K562 (cell line): ENCODE measurements around the gene SMIM29. TPM values are rescaled to one million over a fixed set of nuclear protein-coding genes. Genes with fewer than 3 reads are reported as not detected.

Source experiments
- ATAC-seq: fragments of 200-7000 bp; cut with Tn5 transposase; 3 replicates; pipeline ENCODE4 v1.9.1; 2020; ENCODE audit warnings: moderate library complexity
- BruUV-seq: library from RNA; stranded (reverse); fragments of 400-500 nt; replicated peaks from 2 replicates; lab custom pipeline; 2021; lab: Mats Ljungman, UMichigan
- CTCF ChIA-PET: fragments of 300-600 bp; formaldehyde crosslinking; extraction: SDS; loops from one replicate; lab custom pipeline; 2021; ENCODE audit warnings: low intra/inter-chr PET ratio; lab: Yijun Ruan, JAX
- POLR2A ChIA-PET: fragments of 300-600, 350-650 bp; sonication (Branson Sonifier 250); formaldehyde crosslinking; extraction: SDS; loops from one replicate; lab custom pipeline; 2021; ENCODE audit warnings: antibody characterized with exemption, inconsistent platforms; lab: Yijun Ruan, JAX
- DNase-seq, 4 experiments: peaks; one replicate each; pipeline versions ENCODE4 v3.0.0 to v3.0.0-alpha.2; 2011 to 2018; ENCODE audit warnings: low spot score in 3 of 4, mixed read lengths in 3 of 4; ENCODE audit errors: extremely low read depth in 1 of 4
- FAIRE-seq: peaks from 2 replicates; lab custom pipeline; 2011; peaks lifted over from hg19 to GRCh38; lab: Jason Lieb, UNC
- H2AFZ ChIP-seq: 2 replicates; pipeline ENCODE4 v1.6.0; 2011; ENCODE audit warnings: low read depth, low read length, control low read depth, inconsistent platforms
- H3K27ac ChIP-seq: fragments of 200-600 bp; 3 replicates; pipeline ENCODE4 v1.8.0; 2011; ENCODE audit warnings: low read depth, mild to moderate bottlenecking, control low read depth, inconsistent platforms, low read length, moderate library complexity, mixed read lengths; ENCODE audit errors: extremely low read depth
- H3K27me3 ChIP-seq, 2 experiments: fragments of 300-600 bp in 1 of 2; 2 replicates in 1 of 2; 3 replicates in 1 of 2; pipeline versions ENCODE4 v1.6.0 to v1.8.0; 2011; ENCODE audit warnings: inconsistent platforms in 2 of 2, low read length in 2 of 2, mild to moderate bottlenecking in 1 of 2, mixed read lengths in 1 of 2, moderate library complexity in 1 of 2; ENCODE audit not compliant: control insufficient read depth in 2 of 2, insufficient read depth in 2 of 2
- H3K36me3 ChIP-seq: fragments of 300-600 bp; 3 replicates; pipeline ENCODE4 v1.8.0; 2011; ENCODE audit warnings: mild to moderate bottlenecking, low read length, inconsistent platforms; ENCODE audit not compliant: control insufficient read depth, insufficient read depth
- H3K4me1 ChIP-seq, 2 experiments: fragments of 200-600 bp in 1 of 2; replicated peaks in 1 of 2; 2 replicates in 1 of 2; 3 replicates in 1 of 2; pipeline versions ENCODE4 v1.5.1 to v1.8.0; 2011; ENCODE audit warnings: inconsistent platforms in 2 of 2, low read length in 2 of 2, mild to moderate bottlenecking in 1 of 2, mixed read lengths in 1 of 2, moderate library complexity in 1 of 2; ENCODE audit not compliant: control insufficient read depth in 2 of 2, insufficient read depth in 2 of 2
- H3K4me2 ChIP-seq: 2 replicates; pipeline ENCODE4 v1.6.1; 2011; ENCODE audit warnings: low read length, control low read depth, inconsistent platforms, mixed read lengths; ENCODE audit not compliant: insufficient read depth
- H3K4me3 ChIP-seq: fragments of 200-600 bp; sonication (generic), shearing (Covaris generic); 2 replicates; pipeline ENCODE4 v1.5.1; 2016; ENCODE audit warnings: control low read depth, inconsistent platforms
- H3K79me2 ChIP-seq: fragments of 200-600 bp; 3 replicates; pipeline ENCODE4 v1.8.0; 2011; ENCODE audit warnings: low read length, inconsistent platforms; ENCODE audit not compliant: control insufficient read depth, insufficient read depth
- H3K9ac ChIP-seq, 2 experiments: 2 replicates each; pipeline versions ENCODE4 v1.6.0 to v1.6.1; 2011; ENCODE audit warnings: low read depth in 2 of 2, low read length in 2 of 2, control low read depth in 1 of 2, inconsistent platforms in 1 of 2, mild to moderate bottlenecking in 1 of 2, mixed read lengths in 1 of 2; ENCODE audit not compliant: insufficient read depth in 1 of 2
- H3K9me1 ChIP-seq: one replicate; pipeline ENCODE4 v1.6.0; 2011; ENCODE audit warnings: inconsistent platforms, mild to moderate bottlenecking, low read length, moderate library complexity; ENCODE audit not compliant: control insufficient read depth, insufficient read depth
- H3K9me3 ChIP-seq: replicated peaks from 2 replicates; pipeline ENCODE4 v1.5.1; 2011; ENCODE audit warnings: low read depth, low read length, inconsistent platforms; ENCODE audit not compliant: control insufficient read depth, insufficient read depth
- H4K20me1 ChIP-seq: replicated peaks from 2 replicates; pipeline ENCODE4 v1.6.1; 2011; ENCODE audit warnings: low read length, inconsistent platforms, mixed read lengths; ENCODE audit not compliant: control insufficient read depth, insufficient read depth
- CC2D1A ChIP-seq: fragments of 450-650 bp; IDR thresholded peaks from 2 replicates; pipeline ENCODE4 v1.6.1; 2017; ENCODE audit warnings: mild to moderate bottlenecking
- POLR2A ChIP-seq: fragments of 450-650 bp; conservative IDR thresholded peaks from 2 replicates; pipeline ENCODE4 v1.6.1; 2016
- POLR2B ChIP-seq: fragments of 450-650 bp; IDR thresholded peaks from 2 replicates; pipeline ENCODE4 v1.6.1; 2018; ENCODE audit warnings: low read depth; ENCODE audit not compliant: partially characterized antibody
- SUPT5H ChIP-seq: fragments of 450-650 bp; IDR thresholded peaks from 2 replicates; pipeline ENCODE4 v1.6.1; 2016
- WGBS: fragments of 100-300 bp; shearing (Covaris generic); methylation state at CpG from one replicate; pipeline ENCODE4 v1.1.6; 2016; ENCODE audit warnings: low coverage, mixed read lengths; ENCODE audit not compliant: insufficient coverage; ENCODE audit errors: missing lambda C conversion rate; 5-methylcytosine and 5-hydroxymethylcytosine counted together
- in situ Hi-C: fragments of 300-500 bp; cut with MboI; formaldehyde crosslinking; loops from 4 replicates; pipeline ENCODE4 v1.15.0; 2018; ENCODE audit warnings: inconsistent platforms, mixed read lengths
- intact Hi-C: fragments of 100-400 bp; cut with micrococcal nuclease; formaldehyde crosslinking; loops from 2 replicates; pipeline ENCODE4 v1.14.2; 2022
- polyA plus RNA-seq, 8 experiments: library from polyadenylated mRNA; depleted of rRNA in 4 of 8; stranded (reverse) in 5 of 8; unstranded in 3 of 8; fragments of >200 nt; fragmentation: Nextera tagmentation in 2 of 8; fragmentation: Illumina TruSeq in 1 of 8; extraction: Ambion mirVana in 2 of 8; extraction: Trizol in 1 of 8; gene quantifications; 2 replicates each; pipeline versions ENCODE4 v1.2.1 to v1.2.3, GENCODE V29; 2011 to 2014; ENCODE audit warnings: inconsistent platforms in 1 of 8, missing spikeins in 1 of 8
- total RNA-seq, 7 experiments: library from RNA; depleted of rRNA in 6 of 7; stranded (reverse); fragments of >200 nt in 6 of 7; fragmentation: Illumina TruSeq in 2 of 7; extraction: Trizol in 2 of 7; gene quantifications; 2 replicates each; pipeline versions ENCODE4 v1.2.1 to v1.2.3, GENCODE V29; 2011 to 2021; ENCODE audit warnings: low replicate concordance in 1 of 7
- TF ChIP-seq, protein P1 (sequence below): fragments of 150-350 bp; conservative IDR thresholded peaks from 2 replicates; pipeline ENCODE4 v1.6.1; 2014; ENCODE audit warnings: low read length

The SMIM29 gene
- total and polyA plus RNA-seq, 9 of the 15 experiments (the other 6 are each of a cell fraction or from before 2014, with no cell fraction given), result 6.5 to 36.7 (median 20.9) TPM

DNA sequence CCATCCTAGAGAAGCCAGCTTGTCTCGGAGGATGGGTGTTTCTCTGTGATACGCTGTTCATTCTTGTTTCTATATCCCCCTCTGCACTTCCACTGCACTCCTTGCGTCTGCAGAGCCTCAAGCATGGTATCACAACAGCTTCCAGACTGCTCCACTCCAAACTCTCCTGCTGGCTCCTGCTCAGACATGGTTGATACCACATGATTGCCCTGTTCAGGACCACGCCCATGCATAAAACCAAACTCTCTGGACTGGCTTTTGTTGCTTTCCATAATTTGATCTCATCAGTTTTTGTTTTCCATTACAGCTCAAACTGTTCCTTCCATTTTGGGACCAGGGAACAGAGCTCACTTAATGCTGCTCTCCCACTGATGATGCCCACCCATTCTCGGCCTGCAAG is 30.0 kb upstream of the SMIM29 start:
- Histone ChIP-seq H3K4me1 (peaks cover 24 to 79% of the 10 kb centered on the region in 2 experiments), H3K4me3 (no peak overlapping the region), H2AFZ (no peak overlapping the region), H3K9me1 (no peaks in the 10 kb centered on the region), H3K9me3 (no peaks in the 10 kb centered on the region), H3K27me3 (no peaks in the 10 kb centered on the region), H3K4me2 (no peak overlapping the region), H3K27ac (no peak overlapping the region), H4K20me1 (no peaks in the 10 kb centered on the region), H3K9ac (no peak overlapping the region), H3K79me2 (peaks cover 7% of the 10 kb centered on the region; the same call in 2 of the 3 replicates), H3K36me3 (peaks cover 62% of the 10 kb centered on the region)
- ChIA-PET CTCF (no interaction called here), POLR2A (interaction anchor here (0.8 to 2.0 kb wide), 3 partner anchors 10 to 136 kb away, joined by 3 to 5 read pairs (median 4); no protein-coding TSS in a partner anchor)
- intact Hi-C loops (loop anchor here (10.0 kb wide), 1 partner anchor 116 kb away; the partner anchor contains the start of gene NUDT3), in situ Hi-C loops (no loop called here)
- DNase-seq, result no peak
- ATAC-seq, result no peak
- 55% methylated on average over 5 of the region's 5 CpGs for WGBS
- no peak for FAIRE-seq
- BruUV-seq, result no TSS peak
- no peak for TF ChIP-seq CC2D1A
- TF ChIP-seq, protein P1, sequence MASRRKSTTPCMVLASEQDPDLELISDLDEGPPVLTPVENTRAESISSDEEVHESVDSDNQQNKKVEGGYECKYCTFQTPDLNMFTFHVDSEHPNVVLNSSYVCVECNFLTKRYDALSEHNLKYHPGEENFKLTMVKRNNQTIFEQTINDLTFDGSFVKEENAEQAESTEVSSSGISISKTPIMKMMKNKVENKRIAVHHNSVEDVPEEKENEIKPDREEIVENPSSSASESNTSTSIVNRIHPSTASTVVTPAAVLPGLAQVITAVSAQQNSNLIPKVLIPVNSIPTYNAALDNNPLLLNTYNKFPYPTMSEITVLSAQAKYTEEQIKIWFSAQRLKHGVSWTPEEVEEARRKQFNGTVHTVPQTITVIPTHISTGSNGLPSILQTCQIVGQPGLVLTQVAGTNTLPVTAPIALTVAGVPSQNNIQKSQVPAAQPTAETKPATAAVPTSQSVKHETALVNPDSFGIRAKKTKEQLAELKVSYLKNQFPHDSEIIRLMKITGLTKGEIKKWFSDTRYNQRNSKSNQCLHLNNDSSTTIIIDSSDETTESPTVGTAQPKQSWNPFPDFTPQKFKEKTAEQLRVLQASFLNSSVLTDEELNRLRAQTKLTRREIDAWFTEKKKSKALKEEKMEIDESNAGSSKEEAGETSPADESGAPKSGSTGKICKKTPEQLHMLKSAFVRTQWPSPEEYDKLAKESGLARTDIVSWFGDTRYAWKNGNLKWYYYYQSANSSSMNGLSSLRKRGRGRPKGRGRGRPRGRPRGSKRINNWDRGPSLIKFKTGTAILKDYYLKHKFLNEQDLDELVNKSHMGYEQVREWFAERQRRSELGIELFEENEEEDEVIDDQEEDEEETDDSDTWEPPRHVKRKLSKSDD, result no peak
- TF ChIP-seq POLR2B, result peak; percentile 28
- peak; percentile 49 for TF ChIP-seq POLR2A
- peak; percentile 43; the same call in 1 of the 2 replicates for TF ChIP-seq SUPT5H
